Common myeloid progenitor, CD34-positive (primary cell): ENCODE results near the gene EZR.
"Not testable (repeated sequence)": the region's sequence is repeated elsewhere in the genome, so short reads cannot be mapped to it uniquely, and the experiment has no call there.

Experiments used
- CTCF ChIA-PET: fragments of 350-600 bp; sonication (Branson Sonifier 250); formaldehyde crosslinking; loops from one replicate; lab custom pipeline; 2021; ENCODE audit warnings: antibody characterized with exemption; lab: Charles Lee
- POLR2A ChIA-PET: fragments of 350-600 bp; sonication (Branson Sonifier 250); formaldehyde crosslinking; loops from one replicate; lab custom pipeline; 2021; ENCODE audit warnings: antibody characterized with exemption; lab: Charles Lee
- DNase-seq, 3 donors: peaks; one replicate each; pipeline versions ENCODE4 v3.0.0 to v3.0.0-alpha.2; 2013
- H3K27ac ChIP-seq, 2 experiments: 1 replicate in 1 of 2; 2 replicates in 1 of 2; pipeline ENCODE4 v1.7.0; 2013; ENCODE audit warnings: inconsistent platforms in 2 of 2, low read length in 2 of 2, mild to moderate bottlenecking in 2 of 2, low read depth in 1 of 2, moderate library complexity in 1 of 2; ENCODE audit not compliant: severe bottlenecking in 2 of 2, insufficient read depth in 1 of 2, poor library complexity in 1 of 2
- H3K27me3 ChIP-seq, 5 experiments: replicated peaks in 2 of 5; 1 replicate in 3 of 5; 2 replicates in 2 of 5; pipeline versions ENCODE4 v1.6.1 to v1.7.0; 2013; ENCODE audit warnings: low read length in 4 of 5, mild to moderate bottlenecking in 2 of 5, moderate library complexity in 2 of 5, inconsistent platforms in 1 of 5; ENCODE audit not compliant: insufficient read depth in 5 of 5, control insufficient read depth in 4 of 5
- H3K36me3 ChIP-seq, 4 experiments: 1 replicate in 2 of 4; 2 replicates in 2 of 4; pipeline versions ENCODE4 v1.6.1 to v1.7.0; 2013; ENCODE audit warnings: low read length in 3 of 4, control low read depth in 1 of 4, mild to moderate bottlenecking in 1 of 4; ENCODE audit not compliant: control insufficient read depth in 4 of 4, insufficient read depth in 4 of 4
- H3K4me1 ChIP-seq, 4 experiments: 1 replicate in 3 of 4; 2 replicates in 1 of 4; pipeline versions ENCODE4 v1.6.1 to v1.7.1; 2013; ENCODE audit warnings: low read length in 3 of 4, mild to moderate bottlenecking in 3 of 4, control low read depth in 1 of 4, inconsistent platforms in 1 of 4, moderate library complexity in 1 of 4; ENCODE audit not compliant: control insufficient read depth in 4 of 4, insufficient read depth in 4 of 4; ENCODE audit errors: control extremely low read depth in 1 of 4
- H3K4me3 ChIP-seq, 7 experiments: 1 replicate in 4 of 7; 2 replicates in 3 of 7; pipeline versions ENCODE4 v1.5.1 to v1.7.0; 2013; ENCODE audit warnings: mild to moderate bottlenecking in 7 of 7, low read length in 6 of 7, moderate library complexity in 6 of 7, inconsistent platforms in 2 of 7, low read depth in 2 of 7, control low read depth in 1 of 7; ENCODE audit not compliant: insufficient read depth in 4 of 7, control insufficient read depth in 1 of 7; ENCODE audit errors: extremely low read depth in 1 of 7
- H3K9me3 ChIP-seq, 5 experiments: 1 replicate in 4 of 5; 2 replicates in 1 of 5; pipeline versions ENCODE4 v1.6.1 to v1.7.1; 2013; ENCODE audit warnings: low read length in 4 of 5, mild to moderate bottlenecking in 2 of 5, inconsistent platforms in 1 of 5, low read depth in 1 of 5, moderate library complexity in 1 of 5; ENCODE audit not compliant: control insufficient read depth in 4 of 5, insufficient read depth in 2 of 5; ENCODE audit errors: control extremely low read depth in 1 of 5
- WGBS: methylation state at CpG from one replicate; pipeline ENCODE4 v1.1.5; 2013; ENCODE audit not compliant: insufficient coverage; 5-methylcytosine and 5-hydroxymethylcytosine counted together

EZR gene

GRCh38 chr6:158835616-158836221 is 16.6 kb upstream of the EZR start:
- ChIA-PET POLR2A (interaction anchor here (1.2 kb wide), 1 partner anchor 16 kb away, joined by 3 read pairs; the partner anchor contains the start of gene EZR), CTCF (interaction anchor here (1.3 to 2.7 kb wide), 2 partner anchors 9 to 11 kb away, joined by 3 to 9 read pairs; no protein-coding TSS in a partner anchor)
- H3K9me3 ChIP-seq, result no peaks in the 10 kb centered on the region
- H3K4me1 ChIP-seq, result peaks cover 0 to 7% (median 0%) of the 10 kb centered on the region in 4 experiments
- peak overlapping the region in 1 of 7 experiments; percentile 36 for H3K4me3 ChIP-seq
- DNase-seq, result peak in 2 of 3 donors; percentile 28 to 57
- no peaks in the 10 kb centered on the region for H3K27me3 ChIP-seq
- H3K27ac ChIP-seq, result no peak overlapping the region
- WGBS, result 62% methylated on average over 13 of the region's 19 CpGs
- H3K36me3 ChIP-seq, result no peaks in the 10 kb centered on the region

- Histone ChIP-seq H3K27ac (no peak overlapping the region), H3K9me3 (no peaks in the 10 kb centered on the region), H3K4me1 (peaks cover 0 to 7% (median 0%) of the 10 kb centered on the region in 4 experiments), H3K4me3 (no peak overlapping the region), H3K27me3 (no peaks in the 10 kb centered on the region), H3K36me3 (no peaks in the 10 kb centered on the region)
- no peak for DNase-seq
- ChIA-PET POLR2A (interaction anchor here (1.2 kb wide), 1 partner anchor 15 kb away, joined by 3 read pairs; the partner anchor contains the start of gene EZR), CTCF (interaction anchor here (1.0 to 2.7 kb wide), 3 partner anchors 12 to 41 kb away, joined by 3 to 9 read pairs (median 5); no protein-coding TSS in a partner anchor)
- 92% methylated on average over 9 of the region's 9 CpGs for WGBS
Measured at GRCh38 chr6:158834675-158835385, 15.7 kb upstream of the EZR start.

GRCh38 chr6:158832807-158833206 is 13.6 kb upstream of the EZR start:
- DNase-seq, H3K4me3 ChIP-seq, H3K36me3 ChIP-seq, H3K9me3 ChIP-seq, POLR2A ChIA-PET, H3K27me3 ChIP-seq, H3K27ac ChIP-seq, H3K4me1 ChIP-seq: not testable (repeated sequence)
- 100% methylated on average over 4 of the region's 9 CpGs for WGBS
- CTCF ChIA-PET, result interaction anchor here (0.9 to 1.6 kb wide), 4 partner anchors 10 to 36 kb away, joined by 3 to 4 read pairs (median 4); no protein-coding TSS in a partner anchor

- no peaks in the 10 kb centered on the region for H3K9me3 ChIP-seq
- DNase-seq, result no peak
- peaks cover 0 to 10% (median 1%) of the 10 kb centered on the region in 4 experiments for H3K4me1 ChIP-seq
- POLR2A ChIA-PET, result no interaction called here
- no peaks in the 10 kb centered on the region for H3K36me3 ChIP-seq
- no peaks in the 10 kb centered on the region for H3K27me3 ChIP-seq
- H3K27ac ChIP-seq, result no peak overlapping the region
- 92% methylated on average over 4 of the region's 4 CpGs for WGBS
- CTCF ChIA-PET, result interaction anchor here (0.8 to 1.6 kb wide), 4 partner anchors 8 to 12 kb away, joined by 3 to 5 read pairs (median 3); partner anchors contain the start of gene EZR
- no peak overlapping the region for H3K4me3 ChIP-seq
Measured at GRCh38 chr6:158832026-158832425, 12.9 kb upstream of the EZR start.

GRCh38 chr6:158831571-158831970 is 12.4 kb upstream of the EZR start:
- CTCF ChIA-PET, result interaction anchor here (0.8 to 1.3 kb wide), 4 partner anchors 9 to 14 kb away, joined by 3 to 5 read pairs (median 3); partner anchors contain the start of gene EZR
- Histone ChIP-seq H3K4me1 (peaks cover 0 to 10% (median 1%) of the 10 kb centered on the region in 4 experiments), H3K27ac (no peak overlapping the region), H3K36me3 (no peaks in the 10 kb centered on the region), H3K9me3 (no peaks in the 10 kb centered on the region), H3K27me3 (no peaks in the 10 kb centered on the region), H3K4me3 (no peak overlapping the region)
- POLR2A ChIA-PET, result no interaction called here
- WGBS, result 97% methylated on average over 5 of the region's 8 CpGs
- DNase-seq, result no peak

- Histone ChIP-seq H3K9me3 (no peaks in the 10 kb centered on the region), H3K4me1 (peaks cover 0 to 8% (median 1%) of the 10 kb centered on the region in 4 experiments), H3K27ac (no peak overlapping the region), H3K27me3 (no peaks in the 10 kb centered on the region), H3K36me3 (no peaks in the 10 kb centered on the region), H3K4me3 (no peak overlapping the region)
- CTCF ChIA-PET, result interaction anchor here (0.8 to 1.3 kb wide), 3 partner anchors 11 to 13 kb away, joined by 3 to 5 read pairs (median 3); partner anchors contain the start of gene EZR
- no peak for DNase-seq
- POLR2A ChIA-PET, result no interaction called here
- 98% methylated on average over 12 of the region's 13 CpGs for WGBS
Measured at GRCh38 chr6:158830736-158831135, 11.6 kb upstream of the EZR start.
